BLaER1 (cell line): ENCODE data around the gene EHMT1.

ENCODE experiments used
- H3K27ac ChIP-seq: shearing (Covaris generic); formaldehyde crosslinking; 2 replicates; pipeline ENCODE4 v1.8.1; 2022
- H3K27me3 ChIP-seq: shearing (Covaris generic); formaldehyde crosslinking; 2 replicates; pipeline ENCODE4 v1.8.1; 2022
- H3K36me3 ChIP-seq: shearing (Covaris generic); formaldehyde crosslinking; 2 replicates; pipeline ENCODE4 v1.8.1; 2022
- H3K4me1 ChIP-seq: shearing (Covaris generic); formaldehyde crosslinking; 2 replicates; pipeline ENCODE4 v1.8.1; 2022
- H3K4me2 ChIP-seq: shearing (Covaris generic); formaldehyde crosslinking; 2 replicates; pipeline ENCODE4 v1.8.1; 2022
- H3K4me3 ChIP-seq: shearing (Covaris generic); formaldehyde crosslinking; 2 replicates; pipeline ENCODE4 v1.8.1; 2022
- H3K9ac ChIP-seq: shearing (Covaris generic); formaldehyde crosslinking; 2 replicates; pipeline ENCODE4 v1.8.1; 2022
- H3K9me3 ChIP-seq: shearing (Covaris generic); formaldehyde crosslinking; 2 replicates; pipeline ENCODE4 v1.8.1; 2022
- H4K20me1 ChIP-seq: shearing (Covaris generic); formaldehyde crosslinking; 2 replicates; pipeline ENCODE4 v1.8.1; 2022
- Cebpa-rat ChIP-seq: shearing (Covaris generic); IDR thresholded peaks from 2 replicates; pipeline ENCODE4 v1.8.1; 2022

Gene EHMT1

GRCh38 chr9:137833721-137834613 lies 215.2 kb downstream of the EHMT1 start:
- Histone ChIP-seq H3K9ac (no peak overlapping the region), H3K27ac (no peak overlapping the region), H4K20me1 (peaks cover 97% of the 10 kb centered on the region), H3K4me3 (no peak overlapping the region), H3K4me1 (peaks cover 14% of the 10 kb centered on the region), H3K36me3 (peaks cover 88% of the 10 kb centered on the region), H3K4me2 (no peak overlapping the region), H3K9me3 (no peaks in the 10 kb centered on the region), H3K27me3 (no peaks in the 10 kb centered on the region)
- no peak for TF ChIP-seq Cebpa-rat

GRCh38 chr9:137834846-137835546 lies 216.2 kb downstream of the EHMT1 start:
- H3K27ac ChIP-seq = no peak overlapping the region
- H4K20me1 ChIP-seq = peaks cover 94% of the 10 kb centered on the region
- H3K4me2 ChIP-seq = no peak overlapping the region
- no peaks in the 10 kb centered on the region for H3K27me3 ChIP-seq
- peaks cover 23% of the 10 kb centered on the region for H3K4me1 ChIP-seq
- no peak overlapping the region for H3K4me3 ChIP-seq
- no peak for TF ChIP-seq Cebpa-rat
- peaks cover 79% of the 10 kb centered on the region for H3K36me3 ChIP-seq
- no peaks in the 10 kb centered on the region for H3K9me3 ChIP-seq
- no peak overlapping the region for H3K9ac ChIP-seq

GRCh38 chr9:137836151-137836830 lies 217.5 kb downstream of the EHMT1 start:
- H3K27ac ChIP-seq = no peak overlapping the region
- H3K27me3 ChIP-seq = no peaks in the 10 kb centered on the region
- no peak overlapping the region for H3K4me2 ChIP-seq
- no peaks in the 10 kb centered on the region for H3K9me3 ChIP-seq
- TF ChIP-seq Cebpa-rat = peak; percentile 66; the same call in 1 of the 2 replicates
- H3K4me1 ChIP-seq = peaks cover 23% of the 10 kb centered on the region
- H3K36me3 ChIP-seq = peaks cover 66% of the 10 kb centered on the region
- no peak overlapping the region for H3K9ac ChIP-seq
- H4K20me1 ChIP-seq = peaks cover 81% of the 10 kb centered on the region
- no peak overlapping the region for H3K4me3 ChIP-seq

DNA sequence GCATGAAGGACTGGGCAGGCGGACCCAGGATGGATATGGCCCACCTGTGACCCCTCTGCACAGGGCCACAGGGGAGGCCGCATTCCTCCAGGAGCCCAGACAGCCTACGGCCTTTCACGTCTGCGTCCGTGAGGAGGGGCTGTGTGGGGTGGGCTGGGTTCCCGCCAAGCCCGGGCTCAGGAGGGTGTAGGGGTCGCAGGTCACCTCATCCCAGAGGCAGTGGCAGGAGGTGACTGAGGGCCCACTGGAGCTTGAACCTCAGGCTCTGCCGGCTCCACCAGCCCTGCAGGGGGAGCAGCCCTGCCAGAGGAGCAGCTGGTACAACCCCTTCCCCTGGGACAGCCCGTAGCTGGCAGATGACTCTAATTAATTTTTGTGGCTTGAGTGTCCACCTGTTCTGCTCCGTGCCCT lies 218.0 kb downstream of the EHMT1 start:
- no peaks in the 10 kb centered on the region for H3K9me3 ChIP-seq
- peaks cover 23% of the 10 kb centered on the region for H3K4me1 ChIP-seq
- no peaks in the 10 kb centered on the region for H3K27me3 ChIP-seq
- no peak overlapping the region for H3K27ac ChIP-seq
- no peak overlapping the region for H3K9ac ChIP-seq
- no peak overlapping the region for H3K4me3 ChIP-seq
- H4K20me1 ChIP-seq = peaks cover 76% of the 10 kb centered on the region
- H3K4me2 ChIP-seq = no peak overlapping the region
- peaks cover 61% of the 10 kb centered on the region for H3K36me3 ChIP-seq
- no peak for TF ChIP-seq Cebpa-rat

DNA sequence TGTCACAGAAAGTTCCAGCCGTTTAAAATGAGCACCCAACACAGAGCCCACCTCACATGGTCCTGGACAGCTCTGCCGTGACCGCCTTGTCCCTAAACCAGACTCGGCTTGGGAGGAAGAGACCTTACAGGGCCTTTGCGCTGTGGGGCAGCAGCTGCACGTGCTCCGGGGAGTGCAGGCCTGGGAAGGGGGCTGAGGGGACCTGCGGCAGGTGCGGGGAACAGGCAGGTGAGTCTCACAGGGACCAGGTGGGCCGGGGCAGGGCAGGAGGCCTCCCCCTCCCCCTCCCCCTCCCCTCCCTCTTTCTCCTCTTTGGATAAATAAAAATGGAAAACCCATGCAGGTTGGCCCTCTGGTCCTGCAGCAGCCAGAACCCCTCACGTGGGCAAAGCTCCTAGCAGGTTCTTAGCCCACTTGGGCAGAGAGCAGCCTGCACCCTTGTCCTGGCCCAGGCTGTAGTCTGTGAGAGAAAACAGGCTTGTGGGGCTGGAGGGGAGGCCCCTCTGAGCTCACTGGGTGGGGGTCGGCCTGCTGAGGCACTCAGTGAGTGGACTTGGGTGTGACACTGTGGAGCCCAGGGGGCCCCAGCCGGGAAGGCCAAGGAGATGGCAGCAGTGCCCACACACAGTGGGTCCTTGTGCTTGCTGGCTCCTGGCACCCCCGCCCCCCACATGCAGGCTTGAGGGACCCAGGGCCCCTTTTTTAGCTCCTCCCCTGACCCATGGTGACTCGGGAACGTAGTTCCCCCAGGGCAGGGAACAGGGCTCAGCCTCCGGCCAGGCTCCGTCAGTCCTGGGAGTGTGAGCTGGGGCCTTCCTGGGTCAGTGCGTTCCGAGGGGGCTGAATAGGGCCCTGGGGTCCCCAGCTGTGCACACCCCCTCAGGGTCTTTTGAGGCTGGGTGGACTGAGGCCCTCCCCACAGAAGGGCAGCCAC lies 218.8 kb downstream of the EHMT1 start:
- no peak overlapping the region for H3K27ac ChIP-seq
- H3K27me3 ChIP-seq = no peaks in the 10 kb centered on the region
- H3K9ac ChIP-seq = no peak overlapping the region
- peaks cover 23% of the 10 kb centered on the region for H3K4me1 ChIP-seq
- no peak overlapping the region for H3K4me3 ChIP-seq
- TF ChIP-seq Cebpa-rat = no peak
- H3K9me3 ChIP-seq = no peaks in the 10 kb centered on the region
- H3K4me2 ChIP-seq = no peak overlapping the region
- H4K20me1 ChIP-seq = peaks cover 68% of the 10 kb centered on the region
- H3K36me3 ChIP-seq = peaks cover 53% of the 10 kb centered on the region

DNA sequence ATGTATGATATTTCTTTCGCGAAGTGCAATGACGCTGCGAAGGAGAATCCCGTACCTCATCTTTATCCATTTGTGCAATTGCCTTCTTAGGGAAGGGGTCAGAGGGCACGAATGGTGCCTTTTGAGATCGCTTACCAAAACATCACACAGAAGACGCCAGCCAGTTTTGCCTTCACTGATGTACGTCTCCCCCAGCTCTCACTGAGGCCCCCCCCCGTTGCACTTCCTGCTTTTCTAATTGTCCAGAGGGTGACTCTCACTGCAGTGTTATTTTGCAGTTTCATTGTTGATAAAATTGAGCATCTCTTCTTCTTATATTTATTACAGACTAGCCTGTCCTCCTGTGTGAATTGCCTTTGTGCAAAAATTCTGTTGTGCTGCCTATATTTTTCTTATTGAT lies 219.8 kb downstream of the EHMT1 start:
- Histone ChIP-seq H3K4me1 (peaks cover 23% of the 10 kb centered on the region), H3K36me3 (peaks cover 43% of the 10 kb centered on the region), H3K27ac (no peak overlapping the region), H3K4me3 (no peak overlapping the region), H3K9ac (no peak overlapping the region), H4K20me1 (peaks cover 58% of the 10 kb centered on the region), H3K27me3 (no peaks in the 10 kb centered on the region), H3K9me3 (no peaks in the 10 kb centered on the region), H3K4me2 (no peak overlapping the region)
- TF ChIP-seq Cebpa-rat = no peak

DNA sequence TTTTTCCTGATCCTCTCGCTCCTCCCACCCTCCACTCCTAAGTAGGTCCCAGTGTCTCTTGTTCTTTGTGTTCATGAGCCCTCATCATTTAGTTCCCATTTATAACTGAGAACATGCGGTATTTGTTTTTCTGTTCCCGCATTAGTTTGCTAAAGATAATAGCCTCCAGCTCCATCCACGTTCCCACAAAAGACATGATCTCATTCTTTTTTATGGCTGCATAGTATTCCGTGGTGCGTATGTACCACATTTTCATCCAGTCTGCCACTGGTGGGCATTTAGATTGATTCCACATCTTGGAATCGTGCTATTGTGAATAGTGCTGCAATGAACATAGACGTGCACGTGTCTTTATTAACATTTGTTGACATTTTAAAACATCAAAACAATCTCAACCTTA lies 224.6 kb downstream of the EHMT1 start:
- H4K20me1 ChIP-seq = peaks cover 13% of the 10 kb centered on the region
- H3K36me3 ChIP-seq = no peaks in the 10 kb centered on the region
- peaks cover 14% of the 10 kb centered on the region for H3K4me1 ChIP-seq
- H3K9ac ChIP-seq = no peak overlapping the region
- no peak for TF ChIP-seq Cebpa-rat
- H3K27ac ChIP-seq = no peak overlapping the region
- H3K4me3 ChIP-seq = no peak overlapping the region
- no peaks in the 10 kb centered on the region for H3K27me3 ChIP-seq
- no peaks in the 10 kb centered on the region for H3K9me3 ChIP-seq
- no peak overlapping the region for H3K4me2 ChIP-seq

DNA sequence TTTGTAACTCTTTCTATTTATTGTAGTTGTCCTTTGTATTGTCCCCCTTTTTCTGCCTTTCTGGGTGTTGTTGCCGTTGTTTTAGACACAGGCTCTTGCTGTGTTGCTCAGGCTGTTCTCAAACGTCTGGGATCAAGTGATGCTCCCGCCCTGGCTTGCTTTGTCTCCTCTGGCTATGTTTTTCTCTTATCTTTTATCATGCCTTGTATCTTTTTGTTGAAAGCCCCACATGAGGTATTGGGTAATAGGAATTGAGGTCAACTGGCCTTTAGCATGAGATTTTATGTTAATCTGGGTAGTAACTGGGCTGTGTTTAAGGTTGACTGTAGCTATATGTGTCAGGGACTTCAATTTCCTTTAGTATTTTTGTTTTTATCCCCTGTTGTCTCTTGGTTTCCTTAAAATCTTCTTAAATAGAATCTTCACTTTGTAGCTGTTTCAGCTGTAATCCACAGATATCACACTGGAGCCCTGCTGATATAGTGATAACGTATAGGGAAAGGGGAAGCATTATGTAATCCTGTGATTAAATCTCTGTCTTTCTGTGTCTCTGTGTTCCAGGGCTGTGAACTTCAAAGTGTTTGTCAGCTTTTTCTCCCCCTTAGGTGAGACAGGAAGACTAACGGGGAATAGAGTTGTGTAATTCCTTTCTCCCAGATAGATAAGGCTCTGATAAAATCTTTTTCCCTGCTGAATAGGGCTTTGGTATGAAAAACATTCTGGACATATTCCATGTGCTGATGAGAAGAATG lies 232.9 kb downstream of the EHMT1 start:
- H3K4me1 ChIP-seq = no peaks in the 10 kb centered on the region
- H3K4me3 ChIP-seq = no peak overlapping the region
- TF ChIP-seq Cebpa-rat = no peak
- H3K9me3 ChIP-seq = peaks cover 33% of the 10 kb centered on the region
- no peaks in the 10 kb centered on the region for H3K27me3 ChIP-seq
- no peak overlapping the region for H3K4me2 ChIP-seq
- no peaks in the 10 kb centered on the region for H4K20me1 ChIP-seq
- no peaks in the 10 kb centered on the region for H3K36me3 ChIP-seq
- no peak overlapping the region for H3K27ac ChIP-seq
- H3K9ac ChIP-seq = no peak overlapping the region
